ENCODE measurements around the gene ANO4.

The ANO4 gene

DNA sequence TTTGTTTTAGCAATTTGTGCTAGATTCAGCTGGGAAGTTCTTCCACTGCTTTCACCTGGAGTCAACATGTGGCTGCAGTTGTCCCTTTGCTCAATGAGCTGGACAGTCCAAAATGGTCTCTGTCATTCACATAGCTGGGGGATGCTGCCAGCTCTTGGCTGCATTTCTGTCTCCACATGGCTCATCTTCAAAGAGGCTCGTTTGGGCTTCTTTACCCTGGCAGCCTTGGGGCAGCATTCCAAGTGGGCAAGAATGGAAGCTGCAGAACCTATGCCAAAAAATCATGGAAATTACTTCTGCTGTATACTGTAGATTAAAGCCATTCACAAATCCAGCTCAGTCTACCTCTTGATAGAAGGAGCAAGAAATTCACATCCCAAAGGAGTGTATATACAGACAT is 216.3 kb downstream of the ANO4 start:
- no peak overlapping the region for H3K27ac Mint-ChIP-seq
- H3K4me1 Mint-ChIP-seq (ENCODE audit: low read depth) = no peaks in the 10 kb centered on the region
- no peaks in the 10 kb centered on the region for H3K27me3 Mint-ChIP-seq (ENCODE audit: low read depth)
- H3K9me3 Mint-ChIP-seq = peaks cover 25% of the 10 kb centered on the region
- DNase-seq (ENCODE audit: low spot score) = no peak
- H3K4me3 Mint-ChIP-seq = no peak overlapping the region
- peaks cover 2% of the 10 kb centered on the region for H3K36me3 Mint-ChIP-seq (ENCODE audit: low read depth)

- H3K9me3 Mint-ChIP-seq = peaks cover 21% of the 10 kb centered on the region
- no peak for DNase-seq (ENCODE audit: low spot score)
- no peaks in the 10 kb centered on the region for H3K4me1 Mint-ChIP-seq (ENCODE audit: low read depth)
- H3K27ac Mint-ChIP-seq = no peak overlapping the region
- peaks cover 2% of the 10 kb centered on the region for H3K36me3 Mint-ChIP-seq (ENCODE audit: low read depth)
- no peak overlapping the region for H3K4me3 Mint-ChIP-seq
- no peaks in the 10 kb centered on the region for H3K27me3 Mint-ChIP-seq (ENCODE audit: low read depth)
Measured at GRCh38 chr12:101013993-101014392, 219.4 kb downstream of the ANO4 start.

DNA sequence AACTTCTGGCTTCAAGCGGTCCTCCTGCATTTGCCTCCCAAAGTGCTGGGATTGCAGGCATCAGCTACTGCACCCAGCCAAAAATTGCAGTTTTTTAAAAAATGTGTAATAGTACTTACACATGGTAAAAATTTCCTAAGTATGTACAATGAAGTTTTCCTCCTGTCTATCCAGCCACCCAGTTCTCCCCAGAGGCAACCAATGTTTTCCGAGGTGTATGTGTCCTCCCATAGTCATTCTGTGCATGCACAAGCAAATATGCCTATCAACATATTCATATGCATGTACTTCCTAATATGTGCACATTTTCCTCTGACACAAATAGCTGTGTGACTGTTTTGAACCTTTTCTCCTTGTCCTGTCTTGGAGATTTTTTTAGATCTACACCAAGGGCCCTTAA is 220.5 kb downstream of the ANO4 start:
- DNase-seq (ENCODE audit: low spot score) = no peak
- H3K27ac Mint-ChIP-seq = no peak overlapping the region
- peaks cover 10% of the 10 kb centered on the region for H3K9me3 Mint-ChIP-seq
- no peak overlapping the region for H3K4me3 Mint-ChIP-seq
- no peaks in the 10 kb centered on the region for H3K27me3 Mint-ChIP-seq (ENCODE audit: low read depth)
- H3K36me3 Mint-ChIP-seq (ENCODE audit: low read depth) = no peaks in the 10 kb centered on the region
- H3K4me1 Mint-ChIP-seq (ENCODE audit: low read depth) = no peaks in the 10 kb centered on the region

GRCh38 chr12:101018540-101018939 is 224.0 kb downstream of the ANO4 start:
- Mint-ChIP-seq H3K4me3 (no peak overlapping the region), H3K27me3 (ENCODE audit: low read depth) (no peaks in the 10 kb centered on the region), H3K27ac (no peak overlapping the region), H3K36me3 (ENCODE audit: low read depth) (no peaks in the 10 kb centered on the region), H3K9me3 (no peaks in the 10 kb centered on the region), H3K4me1 (ENCODE audit: low read depth) (no peaks in the 10 kb centered on the region)
- DNase-seq (ENCODE audit: low spot score) = no peak

GRCh38 chr12:101019201-101019600 is 224.6 kb downstream of the ANO4 start:
- Mint-ChIP-seq H3K36me3 (ENCODE audit: low read depth) (no peaks in the 10 kb centered on the region), H3K27me3 (ENCODE audit: low read depth) (no peaks in the 10 kb centered on the region)

GRCh38 chr12:101019667-101020066 is 225.1 kb downstream of the ANO4 start:
- no peaks in the 10 kb centered on the region for H3K4me1 Mint-ChIP-seq (ENCODE audit: low read depth)
- no peak overlapping the region for H3K4me3 Mint-ChIP-seq
- no peaks in the 10 kb centered on the region for H3K9me3 Mint-ChIP-seq
- no peaks in the 10 kb centered on the region for H3K27me3 Mint-ChIP-seq (ENCODE audit: low read depth)
- H3K27ac Mint-ChIP-seq = no peak overlapping the region
- DNase-seq (ENCODE audit: low spot score) = no peak
- H3K36me3 Mint-ChIP-seq (ENCODE audit: low read depth) = no peaks in the 10 kb centered on the region

More at GRCh38 chr12:101019201-101019600, 224.6 kb downstream of the ANO4 start:
- Mint-ChIP-seq H3K4me1 (ENCODE audit: low read depth) (no peaks in the 10 kb centered on the region), H3K27ac (no peak overlapping the region), H3K9me3 (no peaks in the 10 kb centered on the region), H3K4me3 (no peak overlapping the region)
- no peak for DNase-seq (ENCODE audit: low spot score)

- Mint-ChIP-seq H3K27ac (no peak overlapping the region), H3K4me1 (ENCODE audit: low read depth) (no peaks in the 10 kb centered on the region), H3K4me3 (no peak overlapping the region), H3K27me3 (ENCODE audit: low read depth) (no peaks in the 10 kb centered on the region), H3K9me3 (no peaks in the 10 kb centered on the region), H3K36me3 (ENCODE audit: low read depth) (no peaks in the 10 kb centered on the region)
- no peak for DNase-seq (ENCODE audit: low spot score)
Measured at GRCh38 chr12:101021442-101021841, 226.9 kb downstream of the ANO4 start.

GRCh38 chr12:101021911-101022388 is 227.4 kb downstream of the ANO4 start:
- no peaks in the 10 kb centered on the region for H3K4me1 Mint-ChIP-seq (ENCODE audit: low read depth)
- H3K4me3 Mint-ChIP-seq = no peak overlapping the region
- H3K27ac Mint-ChIP-seq = no peak overlapping the region
- H3K27me3 Mint-ChIP-seq (ENCODE audit: low read depth) = no peaks in the 10 kb centered on the region
- no peaks in the 10 kb centered on the region for H3K9me3 Mint-ChIP-seq
- DNase-seq (ENCODE audit: low spot score) = no peak
- no peaks in the 10 kb centered on the region for H3K36me3 Mint-ChIP-seq (ENCODE audit: low read depth)

DNA sequence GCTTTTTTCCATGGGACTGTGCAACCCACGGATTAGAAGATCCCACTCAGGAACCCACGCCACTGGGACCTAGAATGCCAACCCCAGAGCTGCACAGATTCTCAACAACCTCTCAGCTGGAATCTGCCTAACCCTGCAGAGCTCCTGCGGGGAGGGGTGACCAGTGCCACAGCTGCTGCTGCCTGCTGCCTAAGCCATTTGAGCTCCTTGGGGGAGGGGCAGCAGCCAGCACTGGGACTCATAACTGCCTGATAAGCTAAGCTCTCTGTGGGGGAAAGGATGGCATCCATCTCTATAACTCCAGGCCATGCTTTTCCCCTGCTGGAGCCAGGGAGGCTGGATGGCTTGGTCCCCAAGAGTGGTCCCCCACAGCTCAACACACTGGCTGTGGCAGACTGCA is 232.6 kb downstream of the ANO4 start:
- H3K27ac Mint-ChIP-seq = no peak overlapping the region
- no peak overlapping the region for H3K4me3 Mint-ChIP-seq
- H3K4me1 Mint-ChIP-seq (ENCODE audit: low read depth) = no peaks in the 10 kb centered on the region
- H3K27me3 Mint-ChIP-seq (ENCODE audit: low read depth) = no peaks in the 10 kb centered on the region
- peaks cover 41% of the 10 kb centered on the region for H3K9me3 Mint-ChIP-seq
- DNase-seq (ENCODE audit: low spot score) = no peak
- no peaks in the 10 kb centered on the region for H3K36me3 Mint-ChIP-seq (ENCODE audit: low read depth)

GRCh38 chr12:101027816-101028215 is 233.2 kb downstream of the ANO4 start:
- Mint-ChIP-seq H3K27ac (no peak overlapping the region), H3K36me3 (ENCODE audit: low read depth) (no peaks in the 10 kb centered on the region), H3K4me1 (ENCODE audit: low read depth) (no peaks in the 10 kb centered on the region), H3K9me3 (peaks cover 41% of the 10 kb centered on the region), H3K27me3 (ENCODE audit: low read depth) (no peaks in the 10 kb centered on the region), H3K4me3 (no peak overlapping the region)
- DNase-seq (ENCODE audit: low spot score) = no peak

- Mint-ChIP-seq H3K36me3 (ENCODE audit: low read depth) (no peaks in the 10 kb centered on the region), H3K4me1 (ENCODE audit: low read depth) (no peaks in the 10 kb centered on the region), H3K27ac (no peak overlapping the region), H3K9me3 (peaks cover 4% of the 10 kb centered on the region), H3K27me3 (ENCODE audit: low read depth) (no peaks in the 10 kb centered on the region), H3K4me3 (no peak overlapping the region)
- DNase-seq (ENCODE audit: low spot score) = no peak
Measured at GRCh38 chr12:101038289-101038871, 243.8 kb downstream of the ANO4 start.

DNA sequence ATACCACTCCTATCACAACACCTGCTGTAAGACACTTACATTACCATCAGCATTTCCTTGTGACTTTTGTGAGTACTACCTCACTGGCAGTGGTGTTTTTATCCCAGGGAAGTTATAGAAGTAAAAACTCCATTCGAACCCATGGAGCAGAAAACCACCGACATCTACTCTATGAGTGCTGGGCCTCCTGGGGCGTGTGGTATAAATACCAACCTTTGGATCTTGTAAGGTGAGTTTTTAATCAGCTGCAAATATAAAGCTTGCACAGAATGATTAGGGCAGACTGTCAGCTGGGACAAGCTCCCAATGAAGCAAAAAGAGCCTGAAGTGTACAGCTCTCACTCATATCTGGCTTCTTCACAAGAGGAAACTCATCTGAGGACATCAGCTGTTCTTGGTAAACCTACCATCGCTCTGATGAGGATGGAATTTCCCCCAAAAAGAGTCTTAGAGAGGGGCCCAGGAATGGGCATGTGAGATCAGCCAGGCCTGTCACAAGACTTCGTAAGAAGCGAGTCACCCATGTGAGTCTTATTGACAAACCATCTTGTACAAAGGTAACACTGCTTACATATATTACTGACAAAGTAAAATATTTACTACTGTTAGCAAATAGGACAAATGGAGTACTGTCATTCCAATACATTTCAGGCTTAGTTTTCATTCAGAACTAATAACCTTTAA is 245.4 kb downstream of the ANO4 start:
- no peak for DNase-seq (ENCODE audit: low spot score)

GRCh38 chr12:101040936-101041335 is 246.4 kb downstream of the ANO4 start:
- Mint-ChIP-seq H3K27ac (no peak overlapping the region), H3K36me3 (ENCODE audit: low read depth) (no peaks in the 10 kb centered on the region), H3K9me3 (no peaks in the 10 kb centered on the region), H3K4me3 (no peak overlapping the region), H3K27me3 (ENCODE audit: low read depth) (no peaks in the 10 kb centered on the region), H3K4me1 (ENCODE audit: low read depth) (no peaks in the 10 kb centered on the region)
- no peak for DNase-seq (ENCODE audit: low spot score)

More for the DNA sequence above, 245.4 kb downstream of the ANO4 start:
- no peaks in the 10 kb centered on the region for H3K27me3 Mint-ChIP-seq (ENCODE audit: low read depth)
- H3K9me3 Mint-ChIP-seq = no peaks in the 10 kb centered on the region
- H3K27ac Mint-ChIP-seq = no peak overlapping the region
- H3K36me3 Mint-ChIP-seq (ENCODE audit: low read depth) = no peaks in the 10 kb centered on the region
- H3K4me1 Mint-ChIP-seq (ENCODE audit: low read depth) = no peaks in the 10 kb centered on the region
- H3K4me3 Mint-ChIP-seq = no peak overlapping the region

- Mint-ChIP-seq H3K4me1 (ENCODE audit: low read depth) (no peaks in the 10 kb centered on the region), H3K27me3 (ENCODE audit: low read depth) (no peaks in the 10 kb centered on the region), H3K36me3 (ENCODE audit: low read depth) (no peaks in the 10 kb centered on the region), H3K9me3 (no peaks in the 10 kb centered on the region), H3K27ac (no peak overlapping the region), H3K4me3 (no peak overlapping the region)
- DNase-seq (ENCODE audit: low spot score) = no peak
Measured at GRCh38 chr12:101042211-101042610, 247.6 kb downstream of the ANO4 start.
